B cell (primary cell): ENCODE data around the gene PEX7. TPM values are rescaled to one million over a fixed set of nuclear protein-coding genes. Genes with fewer than 3 reads are reported as not detected.

ENCODE experiments used
- ATAC-seq: fragments of 200-7000 bp; cut with Tn5 transposase; one replicate; pipeline ENCODE4 v1.10.0; 2021; ENCODE audit warnings: low read depth, mild to moderate bottlenecking, moderate number of reproducible peaks, moderate library complexity
- CTCF ChIA-PET: fragments of 350-600 bp; sonication (Branson Sonifier 250); formaldehyde crosslinking; loops from one replicate; lab custom pipeline; 2021; ENCODE audit warnings: antibody characterized with exemption, inconsistent platforms; lab: Charles Lee
- POLR2A ChIA-PET: fragments of 350-600 bp; sonication (Branson Sonifier 250); formaldehyde crosslinking; loops from one replicate; lab custom pipeline; 2021; ENCODE audit warnings: antibody characterized with exemption; lab: Charles Lee
- DNase-seq: peaks from one replicate; pipeline ENCODE4 v3.0.0; 2013
- H2AFZ ChIP-seq: 2 replicates; pipeline ENCODE4 v1.6.1; 2012; ENCODE audit warnings: mild to moderate bottlenecking, low read depth, low read length; ENCODE audit not compliant: insufficient read depth, poor library complexity, severe bottlenecking
- H3K27ac ChIP-seq, 2 donors: 1 replicate in 1 of 2; 2 replicates in 1 of 2; pipeline ENCODE4 v1.5.1; 2012 to 2013; ENCODE audit warnings: low read length in 2 of 2, mild to moderate bottlenecking in 2 of 2, moderate library complexity in 1 of 2
- H3K27me3 ChIP-seq, 4 experiments: fragments of 200-600 bp in 1 of 4; sonication (generic) in 1 of 4; replicated peaks in 1 of 4; 1 replicate in 2 of 4; 2 replicates in 2 of 4; pipeline versions ENCODE4 v1.6.1 to v1.7.0; 2013 to 2016; ENCODE audit warnings: low read length in 3 of 4, mild to moderate bottlenecking in 2 of 4, mixed read lengths in 1 of 4, moderate library complexity in 1 of 4; ENCODE audit not compliant: insufficient read depth in 4 of 4, control insufficient read depth in 3 of 4; ENCODE audit errors: control extremely low read depth in 1 of 4
- H3K36me3 ChIP-seq, 2 experiments: replicated peaks in 1 of 2; 1 replicate in 1 of 2; 2 replicates in 1 of 2; pipeline versions ENCODE4 v1.6.1 to v1.7.1; 2013; ENCODE audit warnings: low read length in 1 of 2; ENCODE audit not compliant: insufficient read depth in 2 of 2, control insufficient read depth in 1 of 2; ENCODE audit errors: control extremely low read depth in 1 of 2, extremely low read depth in 1 of 2
- H3K4me1 ChIP-seq, 2 donors: fragments of 200-600 bp in 1 of 2; sonication (generic) in 1 of 2; 1 replicate in 1 of 2; 2 replicates in 1 of 2; pipeline versions ENCODE4 v1.5.1 to v1.6.1; 2013 to 2017; ENCODE audit warnings: low read length in 2 of 2; ENCODE audit not compliant: control insufficient read depth in 2 of 2, insufficient read depth in 2 of 2
- H3K4me2 ChIP-seq: replicated peaks from 2 replicates; pipeline ENCODE3; 2012; ENCODE audit warnings: mild to moderate bottlenecking, low read depth, low read length; ENCODE audit not compliant: poor library complexity, severe bottlenecking
- H3K4me3 ChIP-seq, 5 experiments: fragments of 200-600 bp in 1 of 5; sonication (generic) in 1 of 5; 1 replicate in 3 of 5; 2 replicates in 2 of 5; pipeline versions ENCODE4 v1.5.1 to v1.7.0; 2011 to 2016; ENCODE audit warnings: low read length in 4 of 5, mild to moderate bottlenecking in 4 of 5, low read depth in 2 of 5, control low read depth in 1 of 5, moderate library complexity in 1 of 5; ENCODE audit not compliant: insufficient read depth in 1 of 5; ENCODE audit errors: control extremely low read depth in 1 of 5, extremely low read depth in 1 of 5
- H3K79me2 ChIP-seq: fragments of 200-600 bp; sonication (generic); one replicate; pipeline ENCODE4 v1.6.0; 2016; ENCODE audit warnings: low read length; ENCODE audit not compliant: control insufficient read depth, insufficient read depth
- H3K9ac ChIP-seq: fragments of 200-600 bp; sonication (generic); 2 replicates; pipeline ENCODE4 v1.6.1; 2017; ENCODE audit warnings: mild to moderate bottlenecking, low read length, moderate library complexity
- H3K9me3 ChIP-seq, 3 donors: one replicate each; pipeline versions ENCODE4 v1.6.1 to v1.7.1; 2013; ENCODE audit warnings: low read length in 2 of 3; ENCODE audit not compliant: control insufficient read depth in 2 of 3, insufficient read depth in 1 of 3; ENCODE audit errors: control extremely low read depth in 1 of 3
- H4K20me1 ChIP-seq: 2 replicates; pipeline ENCODE4 v1.6.0; 2012; ENCODE audit warnings: mild to moderate bottlenecking, low read length; ENCODE audit not compliant: insufficient read depth, control insufficient read depth, poor library complexity, severe bottlenecking
- H3K27ac Mint-ChIP-seq: one replicate; pipeline ENCODE4 v1.8.0; 2021; ENCODE audit warnings: mixed read lengths
- H3K27me3 Mint-ChIP-seq: one replicate; pipeline ENCODE4 v1.8.0; 2021; ENCODE audit warnings: mixed read lengths
- H3K4me1 Mint-ChIP-seq: one replicate; pipeline ENCODE4 v1.8.0; 2021; ENCODE audit warnings: mixed read lengths
- H3K4me3 Mint-ChIP-seq: one replicate; pipeline ENCODE4 v1.8.0; 2021; ENCODE audit warnings: mixed read lengths
- H3K9me3 Mint-ChIP-seq: one replicate; pipeline ENCODE4 v1.8.0; 2022; ENCODE audit warnings: mixed read lengths; ENCODE audit not compliant: insufficient read depth
- EZH2 ChIP-seq: IDR thresholded peaks from 2 replicates; pipeline ENCODE4 v1.6.1; 2012; ENCODE audit warnings: borderline replicate concordance, low read depth, mild to moderate bottlenecking, moderate library complexity, low read length; ENCODE audit not compliant: insufficient read depth, poor library complexity, severe bottlenecking
- WGBS: methylation state at CpG from one replicate; pipeline ENCODE4 v1.1.5; 2013; ENCODE audit warnings: missing lambda C conversion rate; ENCODE audit not compliant: insufficient coverage; 5-methylcytosine and 5-hydroxymethylcytosine counted together
- intact Hi-C: fragments of 100-400 bp; cut with micrococcal nuclease; formaldehyde crosslinking; loops from one replicate; pipeline ENCODE4 v1.10.0; 2022
- polyA plus RNA-seq: library from polyadenylated mRNA; depleted of rRNA; stranded (reverse); fragments of >200 nt; gene quantifications from 2 replicates; pipeline ENCODE4 v1.2.3, GENCODE V29; 2012
- total RNA-seq, 2 donors: library from RNA; stranded (reverse); fragments of 120-200 nt in 1 of 2; gene quantifications; 1 replicate in 1 of 2; 2 replicates in 1 of 2; pipeline versions ENCODE4 v1.2.3 to v1.2.4, GENCODE V29; 2013 to 2022
- TF ChIP-seq, protein P1 (sequence below): fragments of 200-600 bp; IDR thresholded peaks from one replicate; pipeline ENCODE4 v1.8.0; 2022; ENCODE audit warnings: antibody characterized with exemption, mild to moderate bottlenecking

PEX7 gene
- total and polyA plus RNA-seq, 2 donors (not counting 1 experiment from before 2014, with no cell fraction given) = 3.9 TPM

DNA sequence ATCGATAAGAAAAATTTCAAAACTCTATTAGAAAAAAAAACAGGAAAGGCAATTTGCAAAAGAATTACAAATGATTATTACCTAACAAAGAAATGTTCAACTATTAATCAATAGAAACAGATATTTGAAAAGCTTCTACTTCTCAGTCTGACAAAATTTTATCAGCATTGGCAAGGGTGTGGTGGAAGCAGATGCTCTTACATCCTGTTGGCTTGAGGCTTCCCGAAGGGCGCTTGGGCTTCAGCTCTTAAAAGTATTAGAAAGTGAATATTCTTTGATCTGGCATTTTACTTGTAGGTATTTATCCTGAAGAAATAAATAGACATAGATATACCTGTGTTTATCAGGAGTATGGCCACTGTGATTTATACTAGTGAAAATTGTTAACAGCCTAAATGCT lies 138.4 kb downstream of the PEX7 start:
- H3K4me2 ChIP-seq = no peak overlapping the region
- H3K9me3 ChIP-seq = no peaks in the 10 kb centered on the region
- H3K36me3 ChIP-seq = no peaks in the 10 kb centered on the region
- peaks cover 9% of the 10 kb centered on the region for H3K27me3 Mint-ChIP-seq
- peaks cover 12% of the 10 kb centered on the region for H3K4me1 Mint-ChIP-seq
- no peaks in the 10 kb centered on the region for H4K20me1 ChIP-seq
- intact Hi-C loops = loop anchor here (10.0 kb wide), 1 partner anchor 204 kb away; no protein-coding TSS in a partner anchor
- WGBS = no CpG with 5 or more reads among the region's 3 CpGs
- ATAC-seq (no peak), DNase-seq (no peak)
- H3K79me2 ChIP-seq = no peaks in the 10 kb centered on the region
- H3K4me3 Mint-ChIP-seq = no peak overlapping the region
- no peaks in the 10 kb centered on the region for H3K9me3 Mint-ChIP-seq
- ChIA-PET CTCF (no interaction called here), POLR2A (no interaction called here)
- H3K27ac Mint-ChIP-seq = no peak overlapping the region
- H2AFZ ChIP-seq = no peak overlapping the region
- TF ChIP-seq, protein P1, sequence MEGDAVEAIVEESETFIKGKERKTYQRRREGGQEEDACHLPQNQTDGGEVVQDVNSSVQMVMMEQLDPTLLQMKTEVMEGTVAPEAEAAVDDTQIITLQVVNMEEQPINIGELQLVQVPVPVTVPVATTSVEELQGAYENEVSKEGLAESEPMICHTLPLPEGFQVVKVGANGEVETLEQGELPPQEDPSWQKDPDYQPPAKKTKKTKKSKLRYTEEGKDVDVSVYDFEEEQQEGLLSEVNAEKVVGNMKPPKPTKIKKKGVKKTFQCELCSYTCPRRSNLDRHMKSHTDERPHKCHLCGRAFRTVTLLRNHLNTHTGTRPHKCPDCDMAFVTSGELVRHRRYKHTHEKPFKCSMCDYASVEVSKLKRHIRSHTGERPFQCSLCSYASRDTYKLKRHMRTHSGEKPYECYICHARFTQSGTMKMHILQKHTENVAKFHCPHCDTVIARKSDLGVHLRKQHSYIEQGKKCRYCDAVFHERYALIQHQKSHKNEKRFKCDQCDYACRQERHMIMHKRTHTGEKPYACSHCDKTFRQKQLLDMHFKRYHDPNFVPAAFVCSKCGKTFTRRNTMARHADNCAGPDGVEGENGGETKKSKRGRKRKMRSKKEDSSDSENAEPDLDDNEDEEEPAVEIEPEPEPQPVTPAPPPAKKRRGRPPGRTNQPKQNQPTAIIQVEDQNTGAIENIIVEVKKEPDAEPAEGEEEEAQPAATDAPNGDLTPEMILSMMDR = no peak
- no peak for TF ChIP-seq EZH2
- no peaks in the 10 kb centered on the region for H3K27me3 ChIP-seq
- H3K4me3 ChIP-seq = no peak overlapping the region
- no peak overlapping the region for H3K9ac ChIP-seq
- peaks cover 8 to 11% of the 10 kb centered on the region in 2 donors for H3K4me1 ChIP-seq
- no peak overlapping the region for H3K27ac ChIP-seq

DNA sequence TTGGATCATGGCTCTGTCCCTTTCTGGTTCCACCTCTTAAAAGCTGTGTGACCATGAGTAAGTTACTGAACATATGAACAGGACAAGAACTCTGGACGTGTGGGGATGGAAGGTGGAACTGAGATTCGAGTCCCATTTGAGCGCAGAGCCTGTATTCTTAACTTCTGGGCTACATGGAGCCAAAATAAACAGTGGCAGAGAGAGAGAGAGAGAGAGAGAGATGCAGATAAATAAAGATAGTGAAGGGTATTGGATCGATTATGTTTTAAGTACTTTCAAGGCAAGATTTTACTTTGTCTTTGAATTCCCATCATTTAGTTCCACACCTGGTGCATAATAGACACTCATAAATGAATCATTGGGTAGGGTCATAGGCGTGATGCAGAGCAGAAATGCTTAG lies 139.5 kb downstream of the PEX7 start:
- H3K9ac ChIP-seq = no peak overlapping the region
- Mint-ChIP-seq H3K4me1 (peaks cover 9% of the 10 kb centered on the region), H3K9me3 (no peaks in the 10 kb centered on the region), H3K4me3 (no peak overlapping the region), H3K27ac (no peak overlapping the region), H3K27me3 (peaks cover 13% of the 10 kb centered on the region)
- no peak overlapping the region for H3K27ac ChIP-seq
- ChIA-PET CTCF (no interaction called here), POLR2A (no interaction called here)
- DNase-seq (no peak), ATAC-seq (no peak)
- no peak overlapping the region for H2AFZ ChIP-seq
- no peaks in the 10 kb centered on the region for H3K27me3 ChIP-seq
- intact Hi-C loops = loop anchor here (10.0 kb wide), 1 partner anchor 203 kb away; no protein-coding TSS in a partner anchor
- H3K79me2 ChIP-seq = no peaks in the 10 kb centered on the region
- no peak overlapping the region for H3K4me3 ChIP-seq
- H4K20me1 ChIP-seq = no peaks in the 10 kb centered on the region
- 94% methylated on average over 3 of the region's 5 CpGs for WGBS
- no peak overlapping the region for H3K4me2 ChIP-seq
- no peaks in the 10 kb centered on the region for H3K36me3 ChIP-seq
- TF ChIP-seq EZH2 = no peak
- TF ChIP-seq, protein P1 = no peak
- no peaks in the 10 kb centered on the region for H3K9me3 ChIP-seq
- peaks cover 5 to 6% of the 10 kb centered on the region in 2 donors for H3K4me1 ChIP-seq
